SJSA1 (cell line): ENCODE measurements around the gene NGB. TPM values are rescaled to one million over a fixed set of nuclear protein-coding genes. Genes with fewer than 3 reads are reported as not detected.
"Not testable (repeated sequence)": the region's sequence is repeated elsewhere in the genome, so short reads cannot be mapped to it uniquely, and the experiment has no call there.

ENCODE experiments used
- DNase-seq, 2 experiments: peaks; one replicate each; pipeline ENCODE4 v3.0.0-alpha.2; 2015 to 2020; ENCODE audit warnings: low spot score in 2 of 2, low read depth in 1 of 2
- H3K27ac ChIP-seq: fragments of 250-450 bp; sonication (Bioruptor Pico); 2 replicates; pipeline ENCODE4 v1.5.1; 2020; ENCODE audit warnings: mild to moderate bottlenecking, moderate library complexity
- H3K27me3 ChIP-seq: fragments of 250-450 bp; sonication (Bioruptor Pico); replicated peaks from 2 replicates; pipeline ENCODE4 v1.5.1; 2020; ENCODE audit warnings: mild to moderate bottlenecking, moderate library complexity
- H3K36me3 ChIP-seq: fragments of 250-450 bp; sonication (Bioruptor Pico); 2 replicates; pipeline ENCODE4 v1.5.1; 2020; ENCODE audit warnings: mild to moderate bottlenecking
- H3K4me1 ChIP-seq: fragments of 250-450 bp; sonication (Bioruptor Pico); replicated peaks from 2 replicates; pipeline ENCODE4 v1.6.1; 2021; ENCODE audit warnings: mild to moderate bottlenecking
- H3K4me3 ChIP-seq: fragments of 250-450 bp; sonication (Bioruptor Pico); 2 replicates; pipeline ENCODE4 v1.5.1; 2020; ENCODE audit warnings: mild to moderate bottlenecking
- H3K9me3 ChIP-seq: fragments of 250-450 bp; sonication (Bioruptor Pico); replicated peaks from 2 replicates; pipeline ENCODE4 v1.5.1; 2020; ENCODE audit warnings: mild to moderate bottlenecking
- total RNA-seq: library from RNA; depleted of rRNA; stranded (reverse); fragments of >200 nt; shearing (Covaris generic); gene quantifications from 2 replicates; pipeline ENCODE4 v1.2.3, GENCODE V29; 2014; rRNA removed

The NGB gene
- not detected in 2 replicates for total RNA-seq

DNA sequence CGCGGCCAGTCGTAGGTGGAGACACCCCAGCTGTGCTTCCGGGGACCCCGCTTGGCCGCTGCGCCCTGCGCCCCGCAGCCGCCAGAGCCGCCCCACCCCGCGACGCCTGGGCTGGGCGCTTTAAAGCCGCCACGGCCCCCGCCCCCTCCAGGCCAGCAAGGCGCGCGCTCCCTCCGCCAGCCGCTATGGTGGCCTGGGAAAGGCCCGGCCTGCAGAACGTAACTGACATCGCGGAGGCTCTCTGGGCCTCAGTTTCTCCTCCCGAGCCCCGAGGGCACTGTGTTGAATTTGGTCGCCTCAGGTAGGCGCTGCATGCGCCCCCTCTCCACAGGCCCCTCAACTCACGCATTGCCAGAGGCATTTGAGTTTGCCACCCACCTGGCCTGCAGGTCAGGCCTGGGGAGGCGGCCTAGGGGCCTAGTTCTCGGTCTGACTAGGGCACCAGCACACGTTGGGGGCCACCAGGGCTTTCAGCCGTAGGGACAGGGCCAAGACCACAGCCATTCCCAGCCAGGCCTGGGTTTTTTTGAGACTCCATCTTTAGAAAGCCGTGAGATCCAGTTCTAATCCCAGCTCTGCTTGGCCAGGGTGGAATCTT, at the start of gene NGB:
NGB (minus strand) TSS at position 94 of the 598 bp plus-strand sequence. CDS start 269 bp downstream, outside the sequence.
- no peak within 1 kb of the TSS for H3K27ac ChIP-seq
- H3K4me3 ChIP-seq, result no peak within 1 kb of the TSS
- no peaks in the 10 kb centered on the region for H3K4me1 ChIP-seq
- no peaks in the 10 kb centered on the region for H3K36me3 ChIP-seq
- no peak for DNase-seq
- H3K9me3 ChIP-seq, result no peaks in the 10 kb centered on the region
- H3K27me3 ChIP-seq, result peaks cover 28% of the 10 kb centered on the region

GRCh38 chr14:77320238-77320935, 49.4 kb upstream of the NGB start, which contains the start of gene POMT2:
Gene POMT2, minus strand, starts transcription at chr14:77320883. Its CDS starts 202 bp downstream, at chr14:77320681.
- peak within 1 kb of the TSS; percentile 85 for H3K4me3 ChIP-seq
- H3K9me3 ChIP-seq, result no peaks in the 10 kb centered on the region
- H3K36me3 ChIP-seq, result no peaks in the 10 kb centered on the region
- H3K4me1 ChIP-seq, result peaks cover 16% of the 10 kb centered on the region
- DNase-seq, result peak; percentile 90 to 92
- peak within 1 kb of the TSS; percentile 76 for H3K27ac ChIP-seq
- H3K27me3 ChIP-seq, result no peaks in the 10 kb centered on the region

GRCh38 chr14:77319422-77319821, 48.4 kb upstream of the NGB start:
- H3K27ac ChIP-seq, result no peak overlapping the region
- no peak for DNase-seq
- H3K4me3 ChIP-seq, result no peak overlapping the region
- no peaks in the 10 kb centered on the region for H3K27me3 ChIP-seq
- H3K36me3 ChIP-seq, result no peaks in the 10 kb centered on the region
- peaks cover 25% of the 10 kb centered on the region for H3K4me1 ChIP-seq
- no peaks in the 10 kb centered on the region for H3K9me3 ChIP-seq

GRCh38 chr14:77318756-77319155, 47.8 kb upstream of the NGB start:
- peaks cover 31% of the 10 kb centered on the region for H3K4me1 ChIP-seq
- not testable (repeated sequence) for H3K9me3 ChIP-seq, H3K27me3 ChIP-seq, H3K27ac ChIP-seq, H3K4me3 ChIP-seq, H3K36me3 ChIP-seq, DNase-seq

GRCh38 chr14:77318006-77318553, 47.1 kb upstream of the NGB start:
- Histone ChIP-seq H3K27me3 (no peaks in the 10 kb centered on the region), H3K9me3 (no peaks in the 10 kb centered on the region), H3K4me1 (peaks cover 38% of the 10 kb centered on the region), H3K27ac (no peak overlapping the region), H3K36me3 (no peaks in the 10 kb centered on the region), H3K4me3 (no peak overlapping the region)
- no peak for DNase-seq

DNA sequence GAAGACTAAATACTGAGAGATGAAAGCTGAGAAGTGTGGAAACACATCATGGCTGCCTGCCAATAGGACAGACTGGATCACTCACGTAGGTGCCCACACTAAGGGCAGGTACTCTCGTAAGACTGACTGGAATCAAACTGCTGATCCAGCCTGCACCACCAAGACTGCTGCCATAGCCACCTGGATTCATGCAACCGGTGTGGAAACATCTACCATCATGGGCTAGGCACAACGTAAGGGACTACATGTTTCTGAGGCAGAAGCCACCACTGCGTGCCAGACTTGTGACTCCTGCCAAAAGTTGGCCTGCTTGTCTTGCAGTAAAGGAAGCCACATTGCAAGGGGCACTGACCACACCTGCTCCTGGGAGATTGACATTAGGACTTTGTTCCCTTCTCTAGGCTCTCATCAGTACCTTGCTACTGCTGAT, 45.9 kb upstream of the NGB start:
- Histone ChIP-seq H3K27ac (no peak overlapping the region), H3K4me3 (no peak overlapping the region), H3K27me3 (no peaks in the 10 kb centered on the region), H3K4me1 (peaks cover 39% of the 10 kb centered on the region), H3K9me3 (no peaks in the 10 kb centered on the region), H3K36me3 (no peaks in the 10 kb centered on the region)
- no peak for DNase-seq

DNA sequence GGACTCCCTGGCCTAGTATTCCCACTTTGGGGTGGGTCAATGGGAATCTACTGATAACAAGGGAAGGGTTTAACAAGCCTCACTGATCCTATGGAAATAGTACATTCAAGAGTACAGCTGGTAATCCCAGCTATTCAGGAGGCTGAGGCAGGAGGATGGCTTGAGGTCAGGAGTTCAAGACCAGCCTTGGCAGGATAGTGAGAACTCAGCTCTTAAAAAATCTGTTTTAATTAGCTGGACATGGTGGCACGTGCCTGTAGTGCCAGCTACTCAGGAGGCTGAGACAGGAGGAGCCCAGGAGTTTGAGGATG, 45.1 kb upstream of the NGB start:
- Histone ChIP-seq H3K4me3 (no peak overlapping the region), H3K36me3 (no peaks in the 10 kb centered on the region), H3K27ac (no peak overlapping the region), H3K9me3 (no peaks in the 10 kb centered on the region), H3K27me3 (no peaks in the 10 kb centered on the region), H3K4me1 (peaks cover 39% of the 10 kb centered on the region)
- DNase-seq, result no peak

GRCh38 chr14:77314539-77315457, 43.8 kb upstream of the NGB start:
- Histone ChIP-seq H3K4me1 (peaks cover 35% of the 10 kb centered on the region), H3K9me3 (no peaks in the 10 kb centered on the region), H3K27me3 (no peaks in the 10 kb centered on the region), H3K27ac (peak overlapping the region; percentile 50), H3K36me3 (no peaks in the 10 kb centered on the region), H3K4me3 (no peak overlapping the region)
- no peak for DNase-seq

DNA sequence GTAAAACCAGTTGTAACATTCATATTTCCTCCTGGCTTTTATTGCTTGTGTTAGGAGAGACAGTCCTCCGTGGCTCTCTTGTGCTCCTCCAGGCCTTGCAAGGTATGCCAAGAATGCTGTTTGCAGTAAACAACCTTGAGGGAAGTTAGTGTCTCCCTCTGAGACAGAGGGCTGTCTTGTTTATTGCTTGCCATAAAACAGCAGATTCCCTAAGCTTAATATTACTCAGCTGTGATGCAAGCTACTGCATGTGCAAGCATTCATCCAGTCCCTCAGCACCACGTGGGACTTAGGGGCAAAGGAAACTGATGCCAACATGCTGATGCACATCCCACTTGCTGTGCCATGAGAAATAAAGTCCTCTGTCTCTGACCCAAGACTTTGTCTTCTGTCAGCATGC, 43.0 kb upstream of the NGB start:
- Histone ChIP-seq H3K36me3 (no peaks in the 10 kb centered on the region), H3K27ac (peak overlapping the region; percentile 92), H3K27me3 (no peaks in the 10 kb centered on the region), H3K4me3 (no peak overlapping the region), H3K9me3 (no peaks in the 10 kb centered on the region), H3K4me1 (peaks cover 35% of the 10 kb centered on the region)
- DNase-seq, result peak; percentile 76 to 81

- H3K27me3 ChIP-seq, result no peaks in the 10 kb centered on the region
- peak in 1 of 2 experiments; percentile 57 for DNase-seq
- H3K36me3 ChIP-seq, result no peaks in the 10 kb centered on the region
- peak overlapping the region; percentile 92 for H3K27ac ChIP-seq
- H3K9me3 ChIP-seq, result no peaks in the 10 kb centered on the region
- H3K4me1 ChIP-seq, result peaks cover 35% of the 10 kb centered on the region
- H3K4me3 ChIP-seq, result no peak overlapping the region
Observed at GRCh38 chr14:77313371-77313770, 42.4 kb upstream of the NGB start.

DNA sequence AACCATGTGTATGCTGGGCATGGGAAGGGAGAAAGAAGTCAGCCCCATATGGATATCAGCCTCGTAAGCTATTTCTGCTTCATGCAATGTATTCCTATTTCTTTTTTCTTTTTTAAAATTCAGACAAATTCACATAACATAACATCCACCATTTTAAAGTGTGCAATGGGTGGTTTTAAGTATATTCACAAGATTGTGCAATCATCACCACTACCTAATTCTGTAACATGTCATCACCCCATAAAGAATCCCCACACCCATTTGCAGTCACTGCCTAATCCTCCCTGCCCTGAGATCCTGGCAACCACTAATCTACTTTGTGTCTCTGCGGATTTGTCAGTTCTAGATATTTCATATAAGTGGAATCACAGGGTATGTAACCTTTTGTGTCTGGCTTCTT, 40.2 kb upstream of the NGB start:
- Histone ChIP-seq H3K27me3 (no peaks in the 10 kb centered on the region), H3K27ac (no peak overlapping the region), H3K4me1 (peaks cover 49% of the 10 kb centered on the region), H3K36me3 (no peaks in the 10 kb centered on the region), H3K4me3 (no peak overlapping the region), H3K9me3 (no peaks in the 10 kb centered on the region)
- no peak for DNase-seq

- H3K27ac ChIP-seq, result no peak overlapping the region
- no peaks in the 10 kb centered on the region for H3K9me3 ChIP-seq
- H3K27me3 ChIP-seq, result no peaks in the 10 kb centered on the region
- no peak for DNase-seq
- no peaks in the 10 kb centered on the region for H3K36me3 ChIP-seq
- H3K4me1 ChIP-seq, result peaks cover 39% of the 10 kb centered on the region
- H3K4me3 ChIP-seq, result no peak overlapping the region
Observed at GRCh38 chr14:77310026-77310425, 39.0 kb upstream of the NGB start.

DNA sequence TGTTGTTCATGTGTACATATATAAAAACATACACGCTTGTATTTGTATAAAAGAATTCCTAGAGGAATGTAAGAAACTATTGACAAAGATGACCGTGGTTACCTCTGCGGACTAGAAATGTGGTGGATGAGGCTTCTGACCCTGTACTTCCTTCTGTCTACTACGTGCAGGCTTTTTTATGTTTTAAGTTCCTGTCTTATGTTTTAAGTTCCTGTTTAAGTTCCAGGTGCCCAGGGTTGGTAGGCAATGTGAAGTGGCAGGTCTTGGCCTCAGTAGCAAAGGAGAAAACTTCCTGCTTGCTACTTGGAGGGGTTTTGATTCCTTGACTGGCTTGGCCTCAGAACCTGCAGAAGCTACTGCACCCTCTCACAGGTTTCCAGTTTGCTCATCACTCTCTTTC, 38.1 kb upstream of the NGB start:
- DNase-seq, result no peak
- Histone ChIP-seq H3K4me3 (no peak overlapping the region), H3K36me3 (no peaks in the 10 kb centered on the region), H3K9me3 (no peaks in the 10 kb centered on the region), H3K27ac (no peak overlapping the region), H3K4me1 (peaks cover 38% of the 10 kb centered on the region), H3K27me3 (no peaks in the 10 kb centered on the region)
